VCaP (cell line): ENCODE data around the gene LRIG1.

Experiments used
- H3K27ac ChIP-seq: fragments of 450-650 bp; 2 replicates; pipeline ENCODE4 v1.5.1; 2017
- CTCF ChIP-seq: fragments of 450-650 bp; conservative IDR thresholded peaks from 2 replicates; pipeline ENCODE4 v1.5.1; 2017; ENCODE audit warnings: mild to moderate bottlenecking, moderate library complexity

Gene LRIG1

DNA sequence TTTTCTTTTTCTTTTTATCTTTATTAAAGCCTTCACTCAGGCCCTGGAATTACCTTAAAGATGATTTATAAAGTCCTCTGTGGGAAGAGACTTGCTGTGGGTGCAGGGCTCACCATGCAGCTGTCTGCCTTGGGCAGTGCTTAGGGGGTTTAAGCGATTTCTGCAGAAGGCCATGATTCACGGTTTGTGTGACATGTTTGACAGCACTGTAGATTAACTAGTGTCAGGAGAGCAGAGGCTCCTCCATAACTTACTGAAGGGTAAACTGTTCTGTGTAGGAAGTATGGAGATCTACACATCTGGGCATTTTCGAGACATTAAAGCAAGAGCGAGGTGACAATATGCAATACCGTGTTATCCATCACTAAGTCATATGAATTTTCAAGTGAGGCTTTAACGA lies 137.7 kb downstream of the LRIG1 start:
- TF ChIP-seq CTCF = no peak
- no peak overlapping the region for H3K27ac ChIP-seq

- no peak overlapping the region for H3K27ac ChIP-seq
- TF ChIP-seq CTCF = no peak
These were observed 138.3 kb downstream of the LRIG1 start for GRCh38 chr3:66362541-66362941.

GRCh38 chr3:66361356-66361755 lies 139.5 kb downstream of the LRIG1 start:
- no peak overlapping the region for H3K27ac ChIP-seq
- TF ChIP-seq CTCF = no peak

- no peak for TF ChIP-seq CTCF
- H3K27ac ChIP-seq = no peak overlapping the region
These were observed 144.8 kb downstream of the LRIG1 start for GRCh38 chr3:66355997-66356396.

GRCh38 chr3:66355394-66355793 lies 145.4 kb downstream of the LRIG1 start:
- TF ChIP-seq CTCF = no peak

DNA sequence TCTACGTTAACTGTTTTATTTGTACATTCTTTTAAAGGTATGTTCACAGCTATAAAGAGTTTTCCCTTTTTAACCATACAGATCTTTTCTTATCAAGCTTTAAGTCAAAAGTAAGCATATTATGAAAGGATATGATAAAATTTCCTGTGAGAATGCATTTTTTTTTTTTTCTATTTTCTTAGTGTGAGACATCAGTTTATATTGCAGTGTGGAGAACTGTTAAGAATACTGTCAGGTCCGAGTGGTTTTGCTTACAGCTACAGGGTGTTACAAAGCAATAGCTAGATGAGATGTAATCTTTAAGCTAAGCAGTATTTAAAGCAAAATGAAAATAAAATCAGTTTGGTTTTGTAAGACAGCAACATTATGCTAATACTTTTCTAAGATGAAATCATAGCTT lies 146.8 kb downstream of the LRIG1 start:
- no peak for TF ChIP-seq CTCF
- no peak overlapping the region for H3K27ac ChIP-seq

More at GRCh38 chr3:66355394-66355793, 145.4 kb downstream of the LRIG1 start:
- no peak overlapping the region for H3K27ac ChIP-seq

DNA sequence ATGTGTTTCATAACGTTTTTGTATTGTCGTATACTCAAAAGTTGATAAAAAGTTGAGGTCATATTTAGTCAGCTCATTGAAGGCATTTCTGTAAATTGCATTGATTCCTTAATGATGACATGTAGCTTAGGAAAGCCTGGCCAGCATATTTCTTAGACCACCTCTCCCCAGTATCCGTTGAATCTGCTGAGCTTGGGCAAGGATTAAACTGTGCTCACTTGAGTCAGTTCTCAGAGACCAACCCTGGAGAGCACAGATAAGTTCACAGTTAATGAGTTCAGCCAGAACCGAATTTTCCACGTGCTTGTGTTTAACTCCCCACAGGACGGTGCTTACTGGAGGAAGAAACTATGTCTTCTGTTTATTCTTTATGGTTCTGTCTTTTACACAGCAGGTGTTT lies 147.3 kb downstream of the LRIG1 start:
- TF ChIP-seq CTCF = no peak
- H3K27ac ChIP-seq = no peak overlapping the region

DNA sequence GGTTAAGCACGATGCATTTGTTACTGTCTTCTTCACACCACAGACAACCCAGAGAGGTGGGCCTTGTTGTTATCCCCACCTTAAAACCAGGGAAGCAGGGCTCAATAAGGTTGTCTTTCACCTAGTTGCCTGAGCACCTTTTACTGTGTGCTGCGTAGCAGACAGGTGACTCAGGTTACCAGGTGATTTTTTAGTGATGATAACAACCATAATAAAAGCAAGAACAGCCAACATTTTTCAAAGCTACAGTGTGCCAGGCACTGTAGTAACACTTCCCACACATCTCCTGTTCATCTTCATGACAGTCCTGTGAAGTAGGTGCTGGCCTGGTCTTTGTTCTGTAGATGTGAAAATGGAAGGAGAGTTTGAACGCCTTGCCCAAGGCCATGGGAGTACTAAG lies 147.8 kb downstream of the LRIG1 start:
- H3K27ac ChIP-seq = no peak overlapping the region
- no peak for TF ChIP-seq CTCF
